ENCODE data around the gene RABGAP1L. TPM values are rescaled to one million over a fixed set of nuclear protein-coding genes. Genes with fewer than 3 reads are reported as not detected.
"Not testable (repeated sequence)": the region's sequence is repeated elsewhere in the genome, so short reads cannot be mapped to it uniquely, and the experiment has no call there.

RABGAP1L gene
- total RNA-seq, 1 donor: 28.3 TPM

- DNase-seq (ENCODE audit: low read depth in 2 of 3, low spot score in 2 of 3): no peak
Measured at GRCh38 chr1:175043824-175044223, 884.5 kb downstream of the RABGAP1L start.

DNA sequence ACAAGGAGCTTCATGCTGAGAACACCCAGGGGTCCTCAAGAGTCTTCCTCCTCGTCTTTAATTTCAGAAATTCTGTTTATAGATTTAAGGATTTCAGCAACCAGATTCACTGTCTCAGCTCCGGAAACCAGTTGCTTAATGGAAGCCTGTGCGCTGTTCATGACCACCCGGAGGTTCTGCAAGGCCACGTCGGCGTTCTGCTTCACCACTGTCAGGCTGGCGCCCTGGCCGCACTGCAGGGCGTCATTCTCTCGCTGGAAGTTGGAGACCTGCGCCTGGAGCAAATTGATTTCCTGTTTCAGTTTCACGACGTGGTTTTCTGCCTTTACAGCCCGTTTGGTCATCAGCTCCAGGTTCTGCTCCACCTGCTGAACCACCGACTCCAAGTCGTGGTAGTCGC, 885.3 kb downstream of the RABGAP1L start:
- not testable (repeated sequence) for DNase-seq (ENCODE audit: low read depth in 2 of 3, low spot score in 2 of 3)

Small RNAs within 50 kb of the gene (small RNA-seq; reads per million reads assigned to genes)
- not detected for gene BANF1P4
- gene RF00019: not detected
- gene RNU6-307P: not detected

Other genes with a start within 250 kb of the RABGAP1L start
- under 0.01 TPM for gene SERPINC1, start 242.2 kb upstream of the RABGAP1L start, total RNA-seq
- 28.0 TPM for gene RC3H1, start 137.2 kb upstream of the RABGAP1L start, total RNA-seq

Data from hematopoietic multipotent progenitor cell (in vitro differentiated cells).